ENCODE results near the gene ZNF277.

The ZNF277 gene

DNA sequence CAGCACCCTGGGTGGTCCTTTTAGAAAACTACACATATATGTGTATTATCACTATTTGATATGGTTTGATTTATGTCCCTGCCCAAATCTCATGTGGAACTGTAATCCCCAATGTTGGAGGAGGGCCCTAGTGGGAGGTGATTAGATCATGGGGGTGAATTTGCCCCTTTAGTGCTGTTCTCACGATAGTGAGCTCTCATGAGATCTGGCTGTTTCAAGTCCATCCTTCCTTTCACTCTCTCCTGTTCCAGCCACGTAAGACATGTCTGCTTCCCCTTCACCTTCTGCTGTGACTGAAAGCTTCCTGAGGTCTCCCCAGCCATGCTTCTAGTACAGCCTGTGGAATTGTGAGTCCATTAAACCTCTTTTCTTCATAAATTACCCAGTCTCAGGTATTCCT lies 37.6 kb upstream of the ZNF277 start:
- H3K9me2 ChIP-seq (replicated peaks; ENCODE audit: control insufficient read depth, low read length) = no peaks in the 10 kb centered on the region
- no peaks in the 10 kb centered on the region for H3F3A ChIP-seq (ENCODE audit: control insufficient read depth, insufficient read depth)
- H4K20me1 ChIP-seq (ENCODE audit: control insufficient read depth, insufficient read depth, low read depth, low read length) = no peaks in the 10 kb centered on the region
- no peaks in the 10 kb centered on the region for H3K36me3 ChIP-seq (ENCODE audit: control insufficient read depth, low read length)
- H3K27ac ChIP-seq (ENCODE audit: low read depth, low read length) = no peak overlapping the region
- H3K9me3 ChIP-seq (ENCODE audit: control insufficient read depth, insufficient read depth, low read length) = no peaks in the 10 kb centered on the region
- TF ChIP-seq, protein P1, sequence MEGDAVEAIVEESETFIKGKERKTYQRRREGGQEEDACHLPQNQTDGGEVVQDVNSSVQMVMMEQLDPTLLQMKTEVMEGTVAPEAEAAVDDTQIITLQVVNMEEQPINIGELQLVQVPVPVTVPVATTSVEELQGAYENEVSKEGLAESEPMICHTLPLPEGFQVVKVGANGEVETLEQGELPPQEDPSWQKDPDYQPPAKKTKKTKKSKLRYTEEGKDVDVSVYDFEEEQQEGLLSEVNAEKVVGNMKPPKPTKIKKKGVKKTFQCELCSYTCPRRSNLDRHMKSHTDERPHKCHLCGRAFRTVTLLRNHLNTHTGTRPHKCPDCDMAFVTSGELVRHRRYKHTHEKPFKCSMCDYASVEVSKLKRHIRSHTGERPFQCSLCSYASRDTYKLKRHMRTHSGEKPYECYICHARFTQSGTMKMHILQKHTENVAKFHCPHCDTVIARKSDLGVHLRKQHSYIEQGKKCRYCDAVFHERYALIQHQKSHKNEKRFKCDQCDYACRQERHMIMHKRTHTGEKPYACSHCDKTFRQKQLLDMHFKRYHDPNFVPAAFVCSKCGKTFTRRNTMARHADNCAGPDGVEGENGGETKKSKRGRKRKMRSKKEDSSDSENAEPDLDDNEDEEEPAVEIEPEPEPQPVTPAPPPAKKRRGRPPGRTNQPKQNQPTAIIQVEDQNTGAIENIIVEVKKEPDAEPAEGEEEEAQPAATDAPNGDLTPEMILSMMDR (IDR thresholded peaks at IDR 0.05; ENCODE audit: low read depth, low read length, poor library complexity, severe bottlenecking) = no peak
- no peak for TF ChIP-seq EZH2phosphoT487 (IDR thresholded peaks at IDR 0.05; ENCODE audit: borderline replicate concordance, low read length)
- H3K27me3 ChIP-seq (ENCODE audit: control insufficient read depth, low read length) = peaks cover 4% of the 10 kb centered on the region; the same call in 1 of the 2 replicates
- no peak overlapping the region for H3K4me3 ChIP-seq (ENCODE audit: low read length)
- no peaks in the 10 kb centered on the region for H3K4me1 ChIP-seq (ENCODE audit: control insufficient read depth, low read length)
- no peak overlapping the region for H3K4me2 ChIP-seq (ENCODE audit: low read length)
- no peaks in the 10 kb centered on the region for H3K79me2 ChIP-seq (ENCODE audit: control insufficient read depth, low read length)

DNA sequence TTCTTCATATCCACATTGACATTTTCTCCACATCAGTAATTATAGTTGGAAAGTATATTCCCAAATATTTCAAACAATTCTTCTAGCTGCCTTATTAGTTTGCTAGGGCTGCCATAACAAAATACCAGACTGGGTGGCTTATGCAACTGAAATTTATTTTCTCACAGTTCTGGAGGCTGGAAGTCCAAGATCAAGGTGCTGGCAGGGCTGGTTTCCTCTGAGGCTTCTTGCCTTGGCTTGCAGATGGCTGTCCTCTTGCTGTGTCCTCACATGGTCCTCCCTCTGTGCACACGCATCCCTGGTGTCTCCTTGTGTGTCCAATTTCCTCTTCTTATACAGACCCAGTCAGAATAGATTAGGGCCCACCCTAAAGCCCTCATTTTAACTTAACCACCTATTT lies 34.8 kb upstream of the ZNF277 start:
- Histone ChIP-seq H3K9me3 (ENCODE audit: control insufficient read depth, insufficient read depth, low read length) (no peaks in the 10 kb centered on the region), H3F3A (ENCODE audit: control insufficient read depth, insufficient read depth) (no peaks in the 10 kb centered on the region), H3K27ac (ENCODE audit: low read depth, low read length) (no peak overlapping the region), H3K4me1 (ENCODE audit: control insufficient read depth, low read length) (no peaks in the 10 kb centered on the region), H3K9me2 (replicated peaks; ENCODE audit: control insufficient read depth, low read length) (no peaks in the 10 kb centered on the region), H3K4me3 (ENCODE audit: low read length) (no peak overlapping the region), H3K27me3 (ENCODE audit: control insufficient read depth, low read length) (peaks cover 14% of the 10 kb centered on the region), H3K4me2 (ENCODE audit: low read length) (no peak overlapping the region), H3K79me2 (ENCODE audit: control insufficient read depth, low read length) (no peaks in the 10 kb centered on the region), H3K36me3 (ENCODE audit: control insufficient read depth, low read length) (no peaks in the 10 kb centered on the region), H4K20me1 (ENCODE audit: control insufficient read depth, insufficient read depth, low read depth, low read length) (no peaks in the 10 kb centered on the region)
- TF ChIP-seq, protein P1 (IDR thresholded peaks at IDR 0.05; ENCODE audit: low read depth, low read length, poor library complexity, severe bottlenecking) = no peak
- no peak for TF ChIP-seq EZH2phosphoT487 (IDR thresholded peaks at IDR 0.05; ENCODE audit: borderline replicate concordance, low read length)

DNA sequence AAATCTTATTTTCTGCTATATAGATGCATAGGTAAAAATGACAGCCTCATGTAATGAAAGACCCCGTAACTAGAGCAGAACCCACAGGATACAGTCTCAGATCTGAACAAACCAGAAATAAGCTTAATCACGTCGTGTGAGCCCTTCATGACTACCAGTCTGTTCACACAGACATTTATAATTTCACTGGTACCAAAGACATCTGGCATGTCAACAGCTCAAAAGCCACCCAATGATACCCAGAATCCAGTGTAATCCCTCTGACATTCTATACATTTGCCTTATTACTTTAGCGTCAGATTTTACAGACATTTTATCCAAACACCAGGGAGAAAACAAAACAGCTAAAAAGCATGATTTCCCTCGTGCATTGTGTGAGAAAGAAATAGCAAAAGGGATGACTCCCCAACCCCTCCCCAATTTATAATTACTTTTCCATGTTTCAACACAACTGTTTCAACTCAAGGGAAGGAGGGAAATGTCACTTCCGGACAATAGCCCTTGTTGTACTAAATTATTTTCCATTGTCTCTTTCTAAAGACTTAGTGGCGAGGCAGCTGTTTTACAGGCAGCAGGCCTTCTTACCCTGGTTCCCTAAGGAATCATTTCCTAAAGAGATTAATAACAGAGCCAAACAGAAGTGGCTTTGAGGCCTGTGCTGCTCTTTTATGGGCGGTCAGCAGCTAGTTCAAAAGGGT lies 33.5 kb upstream of the ZNF277 start:
- Histone ChIP-seq H3K4me1 (ENCODE audit: control insufficient read depth, low read length) (no peaks in the 10 kb centered on the region), H3K27me3 (ENCODE audit: control insufficient read depth, low read length) (peaks cover 22% of the 10 kb centered on the region), H3K79me2 (ENCODE audit: control insufficient read depth, low read length) (no peaks in the 10 kb centered on the region), H3K9me3 (ENCODE audit: control insufficient read depth, insufficient read depth, low read length) (no peaks in the 10 kb centered on the region), H3K4me2 (ENCODE audit: low read length) (no peak overlapping the region), H3K9me2 (replicated peaks; ENCODE audit: control insufficient read depth, low read length) (no peaks in the 10 kb centered on the region), H4K20me1 (ENCODE audit: control insufficient read depth, insufficient read depth, low read depth, low read length) (no peaks in the 10 kb centered on the region), H3K4me3 (ENCODE audit: low read length) (no peak overlapping the region), H3K36me3 (ENCODE audit: control insufficient read depth, low read length) (no peaks in the 10 kb centered on the region), H3K27ac (ENCODE audit: low read depth, low read length) (no peak overlapping the region), H3F3A (ENCODE audit: control insufficient read depth, insufficient read depth) (no peaks in the 10 kb centered on the region)
- TF ChIP-seq EZH2phosphoT487 (IDR thresholded peaks at IDR 0.05; ENCODE audit: borderline replicate concordance, low read length) = no peak
- TF ChIP-seq, protein P1 (IDR thresholded peaks at IDR 0.05; ENCODE audit: low read depth, low read length, poor library complexity, severe bottlenecking) = no peak

All from DOHH2 (cell line).